H1 (cell line): Measurements from ENCODE around the gene LRP8. TPM values are rescaled to one million over a fixed set of nuclear protein-coding genes. Genes with fewer than 3 reads are reported as not detected.

Experiments used
- CTCF ChIA-PET: fragments of 300-600 bp; sonication (Branson Sonifier 250); formaldehyde crosslinking; loops from one replicate; lab custom pipeline; 2021; ENCODE audit not compliant: partially characterized antibody; lab: Charles Lee
- POLR2A ChIA-PET: fragments of 300-600 bp; sonication (Branson Sonifier 250); formaldehyde crosslinking; loops from one replicate; lab custom pipeline; 2021; ENCODE audit warnings: inconsistent platforms; ENCODE audit not compliant: partially characterized antibody; lab: Charles Lee
- DNase-seq, 2 experiments: peaks; one replicate each; pipeline versions ENCODE4 v3.0.0 to v3.0.0-alpha.2; 2010 to 2022; ENCODE audit warnings: low spot score in 2 of 2, low read depth in 1 of 2, mixed read lengths in 1 of 2
- FAIRE-seq: peaks from 2 replicates; lab custom pipeline; 2011; peaks lifted over from hg19 to GRCh38; lab: Jason Lieb, UNC
- H2AFZ ChIP-seq: 2 replicates; pipeline ENCODE4 v1.8.1; 2012; ENCODE audit warnings: low read length, inconsistent platforms
- H2AK5ac ChIP-seq: 2 replicates; pipeline ENCODE4 v1.6.1; 2013; ENCODE audit warnings: low read depth, low read length
- H2BK120ac ChIP-seq: replicated peaks from 2 replicates; pipeline ENCODE3; 2013; ENCODE audit warnings: low read depth, low read length, inconsistent platforms
- H2BK12ac ChIP-seq: 2 replicates; pipeline ENCODE4 v1.6.1; 2013; ENCODE audit warnings: low read depth, low read length
- H2BK15ac ChIP-seq: 2 replicates; pipeline ENCODE4 v1.6.1; 2013; ENCODE audit warnings: low read length
- H2BK20ac ChIP-seq: 2 replicates; pipeline ENCODE4 v1.6.1; 2013; ENCODE audit warnings: low read length
- H2BK5ac ChIP-seq: 2 replicates; pipeline ENCODE4 v1.6.1; 2013; ENCODE audit warnings: low read depth, low read length
- H3K14ac ChIP-seq: 2 replicates; pipeline ENCODE4 v1.6.1; 2013; ENCODE audit warnings: inconsistent platforms; ENCODE audit not compliant: insufficient read length
- H3K18ac ChIP-seq: 2 replicates; pipeline ENCODE4 v1.6.1; 2013; ENCODE audit warnings: low read length; ENCODE audit errors: extremely low read depth
- H3K23ac ChIP-seq: 2 replicates; pipeline ENCODE4 v1.6.1; 2013; ENCODE audit warnings: inconsistent platforms; ENCODE audit not compliant: insufficient read length
- H3K23me2 ChIP-seq: 2 replicates; pipeline ENCODE4 v1.6.1; 2013; ENCODE audit warnings: low read depth, low read length
- H3K27ac ChIP-seq: 2 replicates; pipeline ENCODE4 v1.6.1; 2011; ENCODE audit warnings: low read depth, low read length, inconsistent platforms
- H3K27me3 ChIP-seq, 4 experiments: replicated peaks in 1 of 4; 1 replicate in 1 of 4; 2 replicates in 3 of 4; pipeline versions ENCODE4 v1.6.1 to v1.8.1; 2011 to 2013; ENCODE audit warnings: low read length in 3 of 4, mild to moderate bottlenecking in 3 of 4, inconsistent platforms in 2 of 4, mixed read lengths in 2 of 4, moderate library complexity in 1 of 4; ENCODE audit not compliant: control insufficient read depth in 3 of 4, insufficient read depth in 3 of 4; ENCODE audit errors: extremely low read depth in 1 of 4
- H3K36me3 ChIP-seq, 4 experiments: 2 replicates each; pipeline versions ENCODE4 v1.6.1 to v1.8.1; 2011 to 2013; ENCODE audit warnings: mild to moderate bottlenecking in 4 of 4, low read length in 3 of 4, moderate library complexity in 2 of 4, control low read depth in 1 of 4, inconsistent platforms in 1 of 4; ENCODE audit not compliant: insufficient read depth in 4 of 4, control insufficient read depth in 2 of 4
- H3K4ac ChIP-seq: replicated peaks from 2 replicates; pipeline ENCODE3; 2013; ENCODE audit warnings: low read length, low read depth, mixed read lengths, inconsistent platforms; ENCODE audit not compliant: insufficient read length
- H3K4me1 ChIP-seq, 4 experiments: replicated peaks in 1 of 4; 1 replicate in 1 of 4; 2 replicates in 3 of 4; pipeline versions ENCODE4 v1.6.1 to v1.8.1; 2011 to 2013; ENCODE audit warnings: low read length in 3 of 4, inconsistent platforms in 2 of 4, mixed read lengths in 1 of 4; ENCODE audit not compliant: insufficient read depth in 4 of 4, control insufficient read depth in 3 of 4
- H3K4me2 ChIP-seq, 2 experiments: 2 replicates each; pipeline versions ENCODE4 v1.6.1 to v1.8.1; 2011 to 2013; ENCODE audit warnings: low read depth in 2 of 2, low read length in 2 of 2, control low read depth in 1 of 2, inconsistent platforms in 1 of 2, mild to moderate bottlenecking in 1 of 2; ENCODE audit not compliant: insufficient read depth in 1 of 2
- H3K4me3 ChIP-seq, 4 experiments: fragments of 200-600, 300-600 bp in 1 of 4; sonication (generic), shearing (Covaris generic), sonication (Bioruptor Twin) in 1 of 4; 2 replicates each; pipeline versions ENCODE4 v1.5.1 to v1.8.1; 2011 to 2016; ENCODE audit warnings: low read length in 4 of 4, low read depth in 3 of 4, control low read depth in 2 of 4, inconsistent platforms in 2 of 4, mild to moderate bottlenecking in 2 of 4, mixed read lengths in 1 of 4, moderate library complexity in 1 of 4; ENCODE audit not compliant: insufficient read depth in 2 of 4; ENCODE audit errors: extremely low read depth in 1 of 4
- H3K56ac ChIP-seq: replicated peaks from 2 replicates; pipeline ENCODE3; 2013; ENCODE audit warnings: low read depth, mild to moderate bottlenecking, mixed read lengths, low read length, inconsistent platforms; ENCODE audit not compliant: insufficient read length
- H3K79me1 ChIP-seq: 2 replicates; pipeline ENCODE4 v1.6.1; 2013; ENCODE audit warnings: low read depth, low read length, control low read depth
- H3K79me2 ChIP-seq, 2 experiments: 2 replicates each; pipeline versions ENCODE4 v1.6.1 to v1.8.1; 2012 to 2013; ENCODE audit warnings: low read length in 2 of 2, mild to moderate bottlenecking in 2 of 2, inconsistent platforms in 1 of 2; ENCODE audit not compliant: insufficient read depth in 2 of 2, control insufficient read depth in 1 of 2
- H3K9ac ChIP-seq, 4 experiments: replicated peaks in 1 of 4; 1 replicate in 1 of 4; 2 replicates in 3 of 4; pipeline versions ENCODE4 v1.6.1 to v1.8.1; 2011 to 2013; ENCODE audit warnings: low read depth in 3 of 4, low read length in 3 of 4, control low read depth in 2 of 4, mild to moderate bottlenecking in 2 of 4, moderate library complexity in 2 of 4, inconsistent platforms in 1 of 4; ENCODE audit errors: extremely low read depth in 1 of 4
- H3K9me3 ChIP-seq, 2 experiments: 2 replicates each; pipeline versions ENCODE4 v1.6.1 to v1.8.1; 2012 to 2013; ENCODE audit warnings: mild to moderate bottlenecking in 2 of 2, moderate library complexity in 2 of 2, control low read depth in 1 of 2, inconsistent platforms in 1 of 2, low read depth in 1 of 2, low read length in 1 of 2, mixed read lengths in 1 of 2; ENCODE audit not compliant: insufficient read depth in 2 of 2
- H4K20me1 ChIP-seq, 2 experiments: replicated peaks in 1 of 2; 2 replicates each; pipeline versions ENCODE3 to v1.8.1; 2011 to 2013; ENCODE audit warnings: inconsistent platforms in 2 of 2, low read length in 2 of 2, mild to moderate bottlenecking in 1 of 2; ENCODE audit not compliant: insufficient read depth in 2 of 2, control insufficient read depth in 1 of 2
- H4K5ac ChIP-seq: 2 replicates; pipeline ENCODE4 v1.6.1; 2013; ENCODE audit warnings: low read length, low read depth, mixed read lengths, inconsistent platforms; ENCODE audit not compliant: insufficient read length
- H4K8ac ChIP-seq: 2 replicates; pipeline ENCODE4 v1.8.0; 2013; ENCODE audit warnings: mild to moderate bottlenecking, moderate library complexity, low read length, inconsistent platforms; ENCODE audit not compliant: insufficient read depth; ENCODE audit errors: extremely low read depth
- H4K91ac ChIP-seq: replicated peaks from 2 replicates; pipeline ENCODE3; 2013; ENCODE audit warnings: low read length, mixed read lengths, inconsistent platforms; ENCODE audit not compliant: insufficient read length
- CHD1 ChIP-seq: IDR thresholded peaks from 2 replicates; pipeline ENCODE4 v1.6.1; 2012; ENCODE audit warnings: low read depth, low read length, improper control_type of control experiment
- CREB1 ChIP-seq: IDR thresholded peaks from 2 replicates; pipeline ENCODE4 v1.6.1; 2012; ENCODE audit warnings: inconsistent platforms
- POU5F1 ChIP-seq: IDR thresholded peaks from 2 replicates; pipeline ENCODE4 v1.6.1; 2011; ENCODE audit warnings: low read depth, mild to moderate bottlenecking, low read length, moderate library complexity
- RFX5 ChIP-seq: IDR thresholded peaks from 2 replicates; pipeline ENCODE4 v1.6.1; 2011; ENCODE audit warnings: low read depth, low read length, improper control_type of control experiment, borderline replicate concordance
- WGBS, 2 experiments: shearing (Covaris generic) in 1 of 2; methylation state at CpG; one replicate each; pipeline versions ENCODE4 v1.1.6 to v1.1.7; 2013 to 2015; ENCODE audit warnings: low lambda C conversion rate in 2 of 2, mixed read lengths in 2 of 2, inconsistent platforms in 1 of 2, low coverage in 1 of 2, missing lambda C conversion rate in 1 of 2; ENCODE audit not compliant: insufficient replicate concordance in 2 of 2, insufficient coverage in 1 of 2, insufficient read length in 1 of 2; ENCODE audit errors: extremely low coverage in 1 of 2, missing lambda C conversion rate in 1 of 2; 5-methylcytosine and 5-hydroxymethylcytosine counted together
- polyA plus RNA-seq, 7 experiments: library from polyadenylated mRNA; depleted of rRNA in 3 of 7; stranded (reverse) in 5 of 7; unstranded in 2 of 7; fragments of >200 nt in 5 of 7; fragments of 200-250 nt in 2 of 7; gene quantifications; 1 replicate in 5 of 7; 2 replicates in 1 of 7; 4 replicates in 1 of 7; pipeline versions ENCODE4 v1.2.1 to v1.2.3, GENCODE V29; 2011 to 2013; ENCODE audit warnings: missing spikeins in 2 of 7, mixed read lengths in 2 of 7
- total RNA-seq: library from RNA; stranded (reverse); fragmentation: NEBNext Ultra II Directional; extraction: Animal tissue kit (Norgen Biotek cat#: 25700); gene quantifications from 2 replicates; pipeline ENCODE4 v1.2.1, GENCODE V29; 2021

LRP8 gene
- total and polyA plus RNA-seq, 2 of the 8 experiments (the other 6 are each of a cell fraction or from before 2014, with no cell fraction given), result 63.2 to 66.4 TPM

- H2BK120ac ChIP-seq, result no peak overlapping the region
- no peak overlapping the region for H4K8ac ChIP-seq
- H3K27me3 ChIP-seq, result no peaks in the 10 kb centered on the region
- peaks cover 9 to 63% (median 24%) of the 10 kb centered on the region in 4 experiments; a peak in 7 of 8 replicates for H3K36me3 ChIP-seq
- no peak overlapping the region for H4K5ac ChIP-seq
- no peak overlapping the region for H3K4me3 ChIP-seq
- H3K79me1 ChIP-seq, result peaks cover 3% of the 10 kb centered on the region; the same call in 1 of the 2 replicates
- H3K23ac ChIP-seq, result no peak overlapping the region
- H4K20me1 ChIP-seq, result peaks cover 0 to 7% of the 10 kb centered on the region in 2 experiments
- no peak overlapping the region for H3K27ac ChIP-seq
- H3K79me2 ChIP-seq, result no peaks in the 10 kb centered on the region
- H3K9ac ChIP-seq, result no peak overlapping the region
- peaks cover 0 to 18% (median 2%) of the 10 kb centered on the region in 4 experiments; a peak in 3 of 7 replicates for H3K4me1 ChIP-seq
- H3K23me2 ChIP-seq, result no peaks in the 10 kb centered on the region
- H3K9me3 ChIP-seq, result no peaks in the 10 kb centered on the region
- 80% methylated on average over 5 of the region's 5 CpGs; no CpG with 5 or more reads in 1 of the 2 experiments for WGBS, 2 experiments
- no peak overlapping the region for H2BK5ac ChIP-seq
- DNase-seq (no peak), FAIRE-seq (no peak)
- ChIA-PET POLR2A (interaction anchor here (1.1 kb wide), 1 partner anchor 27 kb away, joined by 3 read pairs; no protein-coding TSS in a partner anchor), CTCF (interaction anchor here (0.8 to 2.0 kb wide), 4 partner anchors 11 to 377 kb away, joined by 3 to 8 read pairs (median 4); no protein-coding TSS in a partner anchor)
- H3K18ac ChIP-seq, result no peak overlapping the region
- TF ChIP-seq CREB1 (no peak), POU5F1 (no peak), CHD1 (no peak), RFX5 (no peak)
- no peak overlapping the region for H2AK5ac ChIP-seq
- H2BK15ac ChIP-seq, result no peak overlapping the region
- no peak overlapping the region for H2BK12ac ChIP-seq
- H2AFZ ChIP-seq, result no peak overlapping the region
- H3K14ac ChIP-seq, result no peak overlapping the region
- H3K4ac ChIP-seq, result no peak overlapping the region
- no peak overlapping the region for H3K56ac ChIP-seq
- no peak overlapping the region for H2BK20ac ChIP-seq
- H4K91ac ChIP-seq, result no peak overlapping the region
- H3K4me2 ChIP-seq, result no peak overlapping the region
Measured at GRCh38 chr1:53285546-53285945, 42.3 kb downstream of the LRP8 start.
